Esophagus muscularis mucosa (tissue), 3 donors: ENCODE results near the gene MBD3L2.
"Not testable (repeated sequence)": the region's sequence is repeated elsewhere in the genome, so short reads cannot be mapped to it uniquely, and the experiment has no call there.

Experiments
- POLR2A ChIP-seq: fragments of 450-650 bp; IDR thresholded peaks from one replicate; pipeline ENCODE4 v1.6.1; 2017; ENCODE audit warnings: antibody characterized with exemption, moderate library complexity, mild to moderate bottlenecking, low read depth
- TF ChIP-seq, protein P1 (sequence below), 3 experiments: fragments of 200-600 bp in 2 of 3; fragments of 450-650 bp in 1 of 3; sonication (generic) in 2 of 3; IDR thresholded peaks; one replicate each; pipeline ENCODE4 v1.5.1; 2017 to 2019; ENCODE audit warnings: antibody characterized with exemption in 3 of 3, mild to moderate bottlenecking in 2 of 3, moderate library complexity in 1 of 3

GRCh38 chr19:7028790-7029189 is 20.3 kb upstream of the MBD3L2 start:
- TF ChIP-seq, protein P1, sequence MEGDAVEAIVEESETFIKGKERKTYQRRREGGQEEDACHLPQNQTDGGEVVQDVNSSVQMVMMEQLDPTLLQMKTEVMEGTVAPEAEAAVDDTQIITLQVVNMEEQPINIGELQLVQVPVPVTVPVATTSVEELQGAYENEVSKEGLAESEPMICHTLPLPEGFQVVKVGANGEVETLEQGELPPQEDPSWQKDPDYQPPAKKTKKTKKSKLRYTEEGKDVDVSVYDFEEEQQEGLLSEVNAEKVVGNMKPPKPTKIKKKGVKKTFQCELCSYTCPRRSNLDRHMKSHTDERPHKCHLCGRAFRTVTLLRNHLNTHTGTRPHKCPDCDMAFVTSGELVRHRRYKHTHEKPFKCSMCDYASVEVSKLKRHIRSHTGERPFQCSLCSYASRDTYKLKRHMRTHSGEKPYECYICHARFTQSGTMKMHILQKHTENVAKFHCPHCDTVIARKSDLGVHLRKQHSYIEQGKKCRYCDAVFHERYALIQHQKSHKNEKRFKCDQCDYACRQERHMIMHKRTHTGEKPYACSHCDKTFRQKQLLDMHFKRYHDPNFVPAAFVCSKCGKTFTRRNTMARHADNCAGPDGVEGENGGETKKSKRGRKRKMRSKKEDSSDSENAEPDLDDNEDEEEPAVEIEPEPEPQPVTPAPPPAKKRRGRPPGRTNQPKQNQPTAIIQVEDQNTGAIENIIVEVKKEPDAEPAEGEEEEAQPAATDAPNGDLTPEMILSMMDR (IDR thresholded peaks at IDR 0.05) = not testable (repeated sequence)
- TF ChIP-seq POLR2A = not testable (repeated sequence)
